GM12878 (cell line): ENCODE data around the gene SRF. TPM values are rescaled to one million over a fixed set of nuclear protein-coding genes. Genes with fewer than 3 reads are reported as not detected.

Experiments used
- ATAC-seq: fragments of 200-7000 bp; cut with Tn5 transposase; 3 replicates; pipeline ENCODE4 v1.9.1; 2020; ENCODE audit warnings: mild to moderate bottlenecking, moderate library complexity
- BruUV-seq: library from RNA; stranded (reverse); fragments of 400-500 nt; replicated peaks from 2 replicates; lab custom pipeline; 2021; lab: Mats Ljungman, UMichigan
- CTCF ChIA-PET: fragments of 300-600 bp; sonication (Branson Sonifier 250); formaldehyde crosslinking; extraction: SDS; loops from one replicate; lab custom pipeline; 2021; ENCODE audit warnings: inconsistent platforms; lab: Yijun Ruan, JAX
- POLR2A ChIA-PET: fragments of 350-600 bp; formaldehyde crosslinking; extraction: SDS; loops from one replicate; lab custom pipeline; 2021; ENCODE audit warnings: inconsistent platforms; lab: Charles Lee
- RAD21 ChIA-PET: fragments of 300-600 bp; sonication (Branson Sonifier 250); formaldehyde crosslinking; loops from one replicate; lab custom pipeline; 2023; ENCODE audit warnings: antibody characterized with exemption; ENCODE audit not compliant: unreplicated experiment; lab: Charles Lee
- SMC1A ChIA-PET: fragments of 300-600 bp; sonication (Branson Sonifier 250); formaldehyde crosslinking; loops from one replicate; lab custom pipeline; 2023; ENCODE audit not compliant: unreplicated experiment, uncharacterized antibody; lab: Charles Lee
- DNase-seq: peaks from one replicate; pipeline ENCODE4 v3.0.0-alpha.2; 2011; ENCODE audit warnings: low read depth, low spot score
- FAIRE-seq: peaks from 3 replicates; lab custom pipeline; 2011; peaks lifted over from hg19 to GRCh38; lab: Jason Lieb, UNC
- H2AFZ ChIP-seq: 2 replicates; pipeline ENCODE4 v1.6.0; 2011; ENCODE audit warnings: low read depth, low read length, control low read depth; ENCODE audit not compliant: control insufficient read depth
- H3K27ac ChIP-seq: 2 replicates; pipeline ENCODE4 v1.5.1; 2011; ENCODE audit warnings: control low read depth; ENCODE audit not compliant: control insufficient read depth, insufficient read depth
- H3K27me3 ChIP-seq, 2 experiments: replicated peaks in 1 of 2; 2 replicates each; pipeline versions ENCODE4 v1.6.0 to v1.6.1; 2011; ENCODE audit warnings: low read length in 1 of 2; ENCODE audit not compliant: control insufficient read depth in 2 of 2, insufficient read depth in 2 of 2
- H3K36me3 ChIP-seq, 2 experiments: 2 replicates each; pipeline ENCODE4 v1.5.1; 2011; ENCODE audit warnings: low read length in 1 of 2; ENCODE audit not compliant: control insufficient read depth in 2 of 2, insufficient read depth in 2 of 2
- H3K4me1 ChIP-seq: 2 replicates; pipeline ENCODE4 v1.6.1; 2011; ENCODE audit warnings: mild to moderate bottlenecking, low read length, moderate library complexity, mixed read lengths; ENCODE audit not compliant: control insufficient read depth, insufficient read depth
- H3K4me2 ChIP-seq: 2 replicates; pipeline ENCODE4 v1.6.0; 2011; ENCODE audit warnings: control low read depth; ENCODE audit not compliant: control insufficient read depth, insufficient read depth
- H3K4me3 ChIP-seq: fragments of 200-600 bp; sonication (generic); 2 replicates; pipeline ENCODE4 v1.5.1; 2016
- H3K79me2 ChIP-seq: 2 replicates; pipeline ENCODE4 v1.6.0; 2011; ENCODE audit warnings: low read length; ENCODE audit not compliant: control insufficient read depth, insufficient read depth
- H3K9ac ChIP-seq: 2 replicates; pipeline ENCODE4 v1.8.0; 2011; ENCODE audit warnings: low read length, control low read depth, mixed read lengths; ENCODE audit not compliant: control insufficient read depth, insufficient read depth
- H3K9me3 ChIP-seq: replicated peaks from 3 replicates; pipeline ENCODE4 v1.5.1; 2011; ENCODE audit warnings: mild to moderate bottlenecking, low read length; ENCODE audit not compliant: control insufficient read depth, insufficient read depth
- H4K20me1 ChIP-seq: 2 replicates; pipeline ENCODE4 v1.6.0; 2011; ENCODE audit not compliant: control insufficient read depth, insufficient read depth
- CEBPB ChIP-seq, 2 experiments: fragments of 150-350 bp in 1 of 2; IDR thresholded peaks; 2 replicates each; pipeline ENCODE4 v1.6.1; 2012 to 2014; ENCODE audit warnings: low read depth in 2 of 2, low read length in 2 of 2, borderline replicate concordance in 1 of 2, inconsistent platforms in 1 of 2
- NFYB ChIP-seq: IDR thresholded peaks from 2 replicates; pipeline ENCODE4 v1.6.1; 2011; ENCODE audit warnings: low read depth, mild to moderate bottlenecking, low read length, improper control_type of control experiment, moderate library complexity; ENCODE audit not compliant: insufficient read depth
- POLR2AphosphoS2 ChIP-seq: IDR thresholded peaks from 2 replicates; pipeline ENCODE4 v1.6.1; 2011; ENCODE audit warnings: low read depth, mild to moderate bottlenecking, low read length, improper control_type of control experiment, moderate library complexity
- RUNX3 ChIP-seq: IDR thresholded peaks from 2 replicates; pipeline ENCODE4 v1.6.1; 2012; ENCODE audit warnings: low read length, inconsistent platforms
- SMC3 ChIP-seq: IDR thresholded peaks from 2 replicates; pipeline ENCODE4 v1.6.1; 2011; ENCODE audit warnings: low read length, improper control_type of control experiment, borderline replicate concordance
- WGBS: methylation state at CpG from one replicate; pipeline ENCODE4 v1.1.6; 2016; ENCODE audit warnings: low lambda C conversion rate; ENCODE audit not compliant: insufficient replicate concordance, insufficient coverage; ENCODE audit errors: missing lambda C conversion rate; 5-methylcytosine and 5-hydroxymethylcytosine counted together
- in situ Hi-C: fragments of 300-500 bp; cut with MboI; formaldehyde crosslinking; loops from 9 replicates; pipeline ENCODE4 v1.14.3; 2018; ENCODE audit warnings: mixed read lengths
- intact Hi-C: fragments of 100-400 bp; cut with micrococcal nuclease; formaldehyde crosslinking; loops from one replicate; pipeline ENCODE4 v1.14.2; 2022; ENCODE audit not compliant: unreplicated experiment
- polyA plus RNA-seq, 11 experiments: library from polyadenylated mRNA; depleted of rRNA in 4 of 11; unstranded in 6 of 11; stranded (reverse) in 5 of 11; fragments of >200 nt; fragmentation: Nextera tagmentation in 4 of 11; fragmentation: Illumina TruSeq in 1 of 11; extraction: Ambion mirVana in 4 of 11; extraction: Trizol in 1 of 11; gene quantifications; 1 replicate in 1 of 11; 2 replicates in 10 of 11; pipeline versions ENCODE4 v1.2.1 to v1.2.3, GENCODE V29; 2011 to 2016; ENCODE audit warnings: inconsistent platforms in 2 of 11, missing spikeins in 2 of 11, low read depth in 1 of 11
- total RNA-seq, 4 experiments: library from RNA; depleted of rRNA in 3 of 4; stranded (reverse); fragments of >200 nt in 3 of 4; fragmentation: Illumina TruSeq in 1 of 4; extraction: Trizol in 1 of 4; gene quantifications; 2 replicates each; pipeline versions ENCODE4 v1.2.1 to v1.2.3, GENCODE V29; 2013 to 2021

The SRF gene
- total and polyA plus RNA-seq, 10 of the 15 experiments (the other 5 are each of a cell fraction or from before 2014, with no cell fraction given): 2.3 to 56.3 (median 28.2) TPM

DNA sequence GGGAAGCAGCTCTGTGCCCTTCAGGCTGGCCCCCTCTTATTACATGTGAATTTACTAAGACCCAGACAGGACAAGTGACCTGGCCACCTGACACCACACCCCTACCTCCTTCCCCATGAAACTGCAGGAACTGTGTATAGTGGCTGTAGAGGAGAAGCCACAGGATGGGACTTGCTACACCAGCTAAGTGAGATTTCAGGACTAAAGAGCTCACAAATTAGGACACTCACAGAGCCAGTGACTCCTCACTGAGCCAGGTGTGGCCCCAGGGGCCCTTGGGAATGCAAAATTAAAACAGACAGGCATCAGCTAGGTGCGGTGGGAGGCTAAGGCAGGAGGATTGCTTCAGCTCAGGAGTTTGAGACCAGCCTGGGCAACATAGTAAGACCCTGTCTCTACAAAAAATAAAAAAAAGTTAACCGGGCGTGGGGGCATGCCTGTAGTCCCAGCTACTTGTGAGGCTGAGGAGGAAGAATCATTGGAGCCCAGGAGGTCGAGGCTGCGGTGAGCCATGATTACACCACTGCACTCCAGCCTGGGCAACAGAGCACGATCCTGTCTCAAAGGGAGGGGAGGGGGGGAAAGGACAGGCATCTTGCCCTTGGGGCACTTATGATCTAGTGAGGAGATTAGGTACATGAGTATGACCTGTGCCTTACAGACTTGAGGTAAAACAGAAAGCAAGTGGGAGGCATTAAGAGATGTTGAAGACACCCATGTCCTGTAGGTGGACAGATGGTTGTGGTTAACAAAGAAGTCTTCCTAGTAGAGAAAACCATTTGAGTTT, 23.2 kb upstream of the SRF start:
- in situ Hi-C loops (no loop called here), intact Hi-C loops (no loop called here)
- Histone ChIP-seq H3K9me3 (no peaks in the 10 kb centered on the region), H2AFZ (no peak overlapping the region), H3K4me2 (no peak overlapping the region), H3K4me3 (no peak overlapping the region), H3K27me3 (no peaks in the 10 kb centered on the region; a peak in 1 of 4 replicates), H3K27ac (no peak overlapping the region), H3K9ac (no peak overlapping the region), H3K36me3 (no peaks in the 10 kb centered on the region), H3K79me2 (no peaks in the 10 kb centered on the region), H3K4me1 (no peaks in the 10 kb centered on the region), H4K20me1 (no peaks in the 10 kb centered on the region)
- TF ChIP-seq RUNX3 (peak; percentile 18; the same call in 1 of the 2 replicates), CEBPB (IDR thresholded peaks at IDR 0.05; ENCODE audit: borderline replicate concordance in 1 of 2, low read depth in 2 of 2, low read length in 2 of 2) (no peak)
- 54% methylated on average over 5 of the region's 6 CpGs for WGBS
- ChIA-PET CTCF (interaction anchor here (0.6 to 2.0 kb wide), 9 partner anchors 25 to 449 kb away, joined by 3 to 10 read pairs (median 3); partner anchors contain the start of gene MEA1), RAD21 (interaction anchor here (1.4 kb wide), 1 partner anchor 183 kb away, joined by 3 read pairs; no protein-coding TSS in a partner anchor), SMC1A (interaction anchor here (1.0 to 1.4 kb wide), 5 partner anchors 50 to 248 kb away, joined by 3 to 4 read pairs (median 3); partner anchors contain the start of gene CNPY3), POLR2A (interaction anchor here (0.7 kb wide), 1 partner anchor 38 kb away, joined by 7 read pairs; no protein-coding TSS in a partner anchor)
- FAIRE-seq: no peak
- 0 out of 3 replicates have a peak, but pooled peaks have one; percentile 10 for ATAC-seq
- no TSS peak for BruUV-seq
- DNase-seq: no peak

DNA sequence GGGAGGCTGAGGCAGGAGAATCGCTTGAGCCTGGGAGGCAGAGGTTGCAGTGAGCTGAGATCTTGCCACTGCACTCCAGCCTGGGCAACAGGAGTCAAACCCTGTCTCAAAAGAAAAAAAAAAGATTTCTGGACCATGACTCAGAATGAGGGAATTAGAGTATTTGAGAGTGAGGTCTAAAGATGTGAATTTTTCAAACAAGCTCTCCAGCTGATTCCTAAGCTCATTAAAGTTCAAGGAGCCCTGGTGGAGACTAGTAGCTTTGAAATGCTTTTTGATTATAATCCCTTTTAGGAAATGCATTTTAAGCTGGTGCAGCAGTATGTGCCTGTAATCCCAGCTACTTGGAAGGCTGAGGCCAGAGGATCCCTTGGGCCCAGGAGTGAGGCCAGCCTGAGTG, 21.8 kb upstream of the SRF start:
- ATAC-seq (no peak), DNase-seq (no peak), FAIRE-seq (no peak)
- intact Hi-C loops: no loop called here
- H3K27me3 ChIP-seq: no peaks in the 10 kb centered on the region; a peak in 1 of 4 replicates
- no peak overlapping the region for H3K27ac ChIP-seq
- no peak overlapping the region for H2AFZ ChIP-seq
- ChIA-PET SMC1A (interaction anchor here (0.6 to 0.7 kb wide), 3 partner anchors 11 to 256 kb away, joined by 3 to 4 read pairs (median 3); no protein-coding TSS in a partner anchor), CTCF (interaction anchor here (0.6 kb wide), 1 partner anchor 822 kb away, joined by 3 read pairs; no protein-coding TSS in a partner anchor), POLR2A (interaction anchor here (0.7 kb wide), 1 partner anchor 144 kb away, joined by 7 read pairs; no protein-coding TSS in a partner anchor), RAD21 (no interaction called here)
- H3K79me2 ChIP-seq: no peaks in the 10 kb centered on the region
- H3K9me3 ChIP-seq: no peaks in the 10 kb centered on the region
- in situ Hi-C loops: no loop called here
- BruUV-seq: no TSS peak
- no peaks in the 10 kb centered on the region for H4K20me1 ChIP-seq
- no peaks in the 10 kb centered on the region for H3K36me3 ChIP-seq
- no peak overlapping the region for H3K4me3 ChIP-seq
- H3K4me2 ChIP-seq: no peak overlapping the region
- no peak for TF ChIP-seq POLR2AphosphoS2
- no peak for TF ChIP-seq NFYB
- no peak for TF ChIP-seq SMC3
- TF ChIP-seq, all 136 proteins: peak for 0
- H3K4me1 ChIP-seq: no peaks in the 10 kb centered on the region
- no peak overlapping the region for H3K9ac ChIP-seq
- WGBS: 88% methylated on average over 1 of the region's 1 CpG
